ENCODE measurements around the gene FGF3.

Gene FGF3

GRCh38 chr11:69821511-69822040 is 2.4 kb upstream of the FGF3 start:
- Histone ChIP-seq H3K27me3 (ENCODE audit: insufficient read depth, low read length) (peaks cover 78% of the 10 kb centered on the region), H3K4me1 (ENCODE audit: insufficient read depth, low read length) (no peaks in the 10 kb centered on the region; the same call in 1 of the 2 replicates), H3K36me3 (ENCODE audit: insufficient read depth, low read depth, low read length) (no peaks in the 10 kb centered on the region), H3K27ac (ENCODE audit: low read length) (no peak overlapping the region), H3K9ac (ENCODE audit: low read depth, low read length) (no peak overlapping the region), H3K4me3 (ENCODE audit: low read length) (no peak overlapping the region), H3K9me3 (ENCODE audit: insufficient read depth, low read depth, low read length) (no peaks in the 10 kb centered on the region)

- Histone ChIP-seq H3K4me1 (ENCODE audit: insufficient read depth, low read length) (no peaks in the 10 kb centered on the region; the same call in 1 of the 2 replicates), H3K4me3 (ENCODE audit: low read length) (no peak overlapping the region), H3K9ac (ENCODE audit: low read depth, low read length) (no peak overlapping the region), H3K27ac (ENCODE audit: low read length) (no peak overlapping the region), H3K27me3 (ENCODE audit: insufficient read depth, low read length) (peaks cover 89% of the 10 kb centered on the region), H3K36me3 (ENCODE audit: insufficient read depth, low read depth, low read length) (no peaks in the 10 kb centered on the region), H3K9me3 (ENCODE audit: insufficient read depth, low read depth, low read length) (no peaks in the 10 kb centered on the region)
Observed at GRCh38 chr11:69820441-69820840, 1.2 kb upstream of the FGF3 start.

- peaks cover 97% of the 10 kb centered on the region for H3K27me3 ChIP-seq (ENCODE audit: insufficient read depth, low read length)
Observed at GRCh38 chr11:69819541-69820070, 390 bp upstream of the FGF3 start.

GRCh38 chr11:69818231-69818602 is 999 bp downstream of the FGF3 start:
- Histone ChIP-seq H3K27ac (ENCODE audit: low read length) (no peak overlapping the region), H3K4me1 (ENCODE audit: insufficient read depth, low read length) (no peaks in the 10 kb centered on the region; the same call in 1 of the 2 replicates), H3K9me3 (ENCODE audit: insufficient read depth, low read depth, low read length) (no peaks in the 10 kb centered on the region), H3K27me3 (ENCODE audit: insufficient read depth, low read length) (peaks cover 98% of the 10 kb centered on the region), H3K4me3 (ENCODE audit: low read length) (no peak overlapping the region; the same call in 1 of the 2 replicates), H3K36me3 (ENCODE audit: insufficient read depth, low read depth, low read length) (no peaks in the 10 kb centered on the region), H3K9ac (ENCODE audit: low read depth, low read length) (no peak overlapping the region)

More at GRCh38 chr11:69819541-69820070, 390 bp upstream of the FGF3 start:
- Histone ChIP-seq H3K36me3 (ENCODE audit: insufficient read depth, low read depth, low read length) (no peaks in the 10 kb centered on the region), H3K9me3 (ENCODE audit: insufficient read depth, low read depth, low read length) (no peaks in the 10 kb centered on the region), H3K4me1 (ENCODE audit: insufficient read depth, low read length) (no peaks in the 10 kb centered on the region; the same call in 1 of the 2 replicates), H3K27ac (ENCODE audit: low read length) (no peak overlapping the region), H3K4me3 (ENCODE audit: low read length) (no peak overlapping the region; the same call in 1 of the 2 replicates), H3K9ac (ENCODE audit: low read depth, low read length) (no peak overlapping the region)

- Histone ChIP-seq H3K36me3 (ENCODE audit: insufficient read depth, low read depth, low read length) (no peaks in the 10 kb centered on the region), H3K9me3 (ENCODE audit: insufficient read depth, low read depth, low read length) (no peaks in the 10 kb centered on the region), H3K27ac (ENCODE audit: low read length) (no peak overlapping the region), H3K4me1 (ENCODE audit: insufficient read depth, low read length) (no peaks in the 10 kb centered on the region; the same call in 1 of the 2 replicates), H3K4me3 (ENCODE audit: low read length) (peak overlapping the region; percentile 43; the same call in 1 of the 2 replicates), H3K27me3 (ENCODE audit: insufficient read depth, low read length) (peaks cover 96% of the 10 kb centered on the region), H3K9ac (ENCODE audit: low read depth, low read length) (no peak overlapping the region)
Observed at GRCh38 chr11:69817265-69818230, 1.7 kb downstream of the FGF3 start.

- Histone ChIP-seq H3K4me3 (ENCODE audit: low read length) (no peak overlapping the region), H3K36me3 (ENCODE audit: insufficient read depth, low read depth, low read length) (no peaks in the 10 kb centered on the region), H3K9ac (ENCODE audit: low read depth, low read length) (no peak overlapping the region), H3K27ac (ENCODE audit: low read length) (no peak overlapping the region), H3K4me1 (ENCODE audit: insufficient read depth, low read length) (no peaks in the 10 kb centered on the region; the same call in 1 of the 2 replicates), H3K9me3 (ENCODE audit: insufficient read depth, low read depth, low read length) (no peaks in the 10 kb centered on the region), H3K27me3 (ENCODE audit: insufficient read depth, low read length) (peaks cover 91% of the 10 kb centered on the region)
Observed at GRCh38 chr11:69816671-69817070, 2.5 kb downstream of the FGF3 start.

GRCh38 chr11:69815973-69816372 is 3.2 kb downstream of the FGF3 start:
- no peak overlapping the region for H3K27ac ChIP-seq (ENCODE audit: low read length)
- no peak overlapping the region for H3K4me3 ChIP-seq (ENCODE audit: low read length)
- H3K4me1 ChIP-seq (ENCODE audit: insufficient read depth, low read length): no peaks in the 10 kb centered on the region; the same call in 1 of the 2 replicates
- H3K9ac ChIP-seq (ENCODE audit: low read depth, low read length): no peak overlapping the region
- H3K27me3 ChIP-seq (ENCODE audit: insufficient read depth, low read length): peaks cover 86% of the 10 kb centered on the region
- no peaks in the 10 kb centered on the region for H3K9me3 ChIP-seq (ENCODE audit: insufficient read depth, low read depth, low read length)
- H3K36me3 ChIP-seq (ENCODE audit: insufficient read depth, low read depth, low read length): no peaks in the 10 kb centered on the region

GRCh38 chr11:69814902-69815301 is 4.3 kb downstream of the FGF3 start:
- Histone ChIP-seq H3K4me3 (ENCODE audit: low read length) (no peak overlapping the region), H3K4me1 (ENCODE audit: insufficient read depth, low read length) (no peaks in the 10 kb centered on the region; the same call in 1 of the 2 replicates), H3K27ac (ENCODE audit: low read length) (no peak overlapping the region), H3K27me3 (ENCODE audit: insufficient read depth, low read length) (peaks cover 75% of the 10 kb centered on the region), H3K9me3 (ENCODE audit: insufficient read depth, low read depth, low read length) (no peaks in the 10 kb centered on the region), H3K9ac (ENCODE audit: low read depth, low read length) (no peak overlapping the region), H3K36me3 (ENCODE audit: insufficient read depth, low read depth, low read length) (no peaks in the 10 kb centered on the region)

- H3K4me1 ChIP-seq (ENCODE audit: insufficient read depth, low read length): no peaks in the 10 kb centered on the region; the same call in 1 of the 2 replicates
- H3K27ac ChIP-seq (ENCODE audit: low read length): no peak overlapping the region
- no peak overlapping the region for H3K9ac ChIP-seq (ENCODE audit: low read depth, low read length)
- H3K9me3 ChIP-seq (ENCODE audit: insufficient read depth, low read depth, low read length): no peaks in the 10 kb centered on the region
- H3K27me3 ChIP-seq (ENCODE audit: insufficient read depth, low read length): peaks cover 73% of the 10 kb centered on the region
- no peaks in the 10 kb centered on the region for H3K36me3 ChIP-seq (ENCODE audit: insufficient read depth, low read depth, low read length)
- H3K4me3 ChIP-seq (ENCODE audit: low read length): no peak overlapping the region
Observed at GRCh38 chr11:69814411-69814810, 4.8 kb downstream of the FGF3 start.

GRCh38 chr11:69813839-69814238 is 5.4 kb downstream of the FGF3 start:
- no peaks in the 10 kb centered on the region for H3K36me3 ChIP-seq (ENCODE audit: insufficient read depth, low read depth, low read length)
- peaks cover 73% of the 10 kb centered on the region for H3K27me3 ChIP-seq (ENCODE audit: insufficient read depth, low read length)
- no peak overlapping the region for H3K27ac ChIP-seq (ENCODE audit: low read length)
- no peak overlapping the region for H3K9ac ChIP-seq (ENCODE audit: low read depth, low read length)
- H3K4me1 ChIP-seq (ENCODE audit: insufficient read depth, low read length): no peaks in the 10 kb centered on the region; the same call in 1 of the 2 replicates
- H3K4me3 ChIP-seq (ENCODE audit: low read length): no peak overlapping the region
- no peaks in the 10 kb centered on the region for H3K9me3 ChIP-seq (ENCODE audit: insufficient read depth, low read depth, low read length)

GRCh38 chr11:69812946-69813345 is 6.3 kb downstream of the FGF3 start:
- no peak overlapping the region for H3K27ac ChIP-seq (ENCODE audit: low read length)
- no peak overlapping the region for H3K4me3 ChIP-seq (ENCODE audit: low read length)
- H3K4me1 ChIP-seq (ENCODE audit: insufficient read depth, low read length): no peaks in the 10 kb centered on the region; the same call in 1 of the 2 replicates
- peaks cover 73% of the 10 kb centered on the region for H3K27me3 ChIP-seq (ENCODE audit: insufficient read depth, low read length)
- no peaks in the 10 kb centered on the region for H3K36me3 ChIP-seq (ENCODE audit: insufficient read depth, low read depth, low read length)
- H3K9ac ChIP-seq (ENCODE audit: low read depth, low read length): no peak overlapping the region
- H3K9me3 ChIP-seq (ENCODE audit: insufficient read depth, low read depth, low read length): no peaks in the 10 kb centered on the region
